ENCODE data around the gene NKTR.

DNA sequence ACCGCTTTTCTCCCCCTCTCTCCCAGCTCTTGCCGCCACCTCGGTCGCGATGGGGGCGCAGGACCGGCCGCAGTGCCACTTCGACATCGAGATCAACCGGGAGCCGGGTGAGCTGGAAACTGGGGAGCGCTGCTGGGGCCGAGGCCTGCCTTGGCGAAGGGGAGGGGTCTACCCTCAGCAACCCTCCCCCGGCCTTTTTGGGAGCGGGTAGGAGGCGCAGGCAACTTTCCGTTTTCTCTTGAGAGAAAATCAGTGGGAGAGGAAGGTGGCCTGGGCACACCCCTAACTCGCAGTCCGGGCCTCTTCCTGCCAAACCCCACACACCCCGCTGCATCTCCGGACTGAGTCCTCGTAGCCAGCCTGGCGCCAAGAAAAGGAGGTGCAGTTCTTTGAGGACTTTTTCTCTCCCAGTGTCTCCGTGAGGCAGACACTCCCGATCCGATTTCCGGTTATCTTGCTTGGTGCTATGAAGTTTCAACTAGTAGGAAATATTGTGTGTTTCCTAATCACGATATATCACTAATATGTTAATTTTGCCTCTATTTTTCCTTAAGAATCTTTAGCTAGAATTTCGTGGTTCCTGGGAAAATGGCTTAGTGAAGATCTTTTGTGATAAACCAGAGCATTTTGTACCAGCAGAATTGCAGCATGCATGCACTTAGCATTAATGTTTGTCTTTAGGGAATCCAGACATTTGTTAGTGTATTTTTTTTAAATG lies 631 bp downstream of the NKTR start:
- TF ChIP-seq CTCF (conservative IDR thresholded peaks at IDR 0.05) = no peak
- TF ChIP-seq EZH2 (IDR thresholded peaks at IDR 0.05; ENCODE audit: low read depth) = no peak
